ENCODE measurements around the gene ANTXR1. TPM values are rescaled to one million over a fixed set of nuclear protein-coding genes. Genes with fewer than 3 reads are reported as not detected.

Gene ANTXR1
- total and polyA plus RNA-seq, 2 of the 8 experiments (the other 6 are each of a cell fraction or from before 2014, with no cell fraction given), result 15.8 to 44.3 TPM

DNA sequence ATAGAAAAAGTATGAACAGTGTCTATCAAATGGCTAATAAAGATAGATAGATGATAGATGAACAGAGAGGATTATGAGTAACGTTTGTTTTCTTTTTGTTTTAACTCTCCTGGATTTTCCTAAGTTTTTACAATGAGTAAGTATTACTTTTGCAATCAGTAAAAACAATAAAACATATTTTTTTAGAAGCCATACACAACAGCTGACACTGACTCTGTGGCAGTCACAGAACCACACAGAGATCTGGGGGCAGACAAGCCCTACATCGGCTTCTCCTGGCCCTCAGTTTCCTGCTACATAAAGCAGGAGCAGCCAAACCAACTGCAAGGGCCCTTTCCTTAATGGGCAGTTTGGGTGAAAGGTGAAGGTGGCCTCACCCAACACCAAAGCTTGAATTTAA is 63.6 kb downstream of the ANTXR1 start:
- ChIA-PET POLR2A (ENCODE audit: partially characterized antibody) (interaction anchor here (0.8 kb wide), 1 partner anchor 12 kb away, joined by 3 read pairs; no protein-coding TSS in a partner anchor), CTCF (ENCODE audit: partially characterized antibody) (interaction anchor here (0.7 to 1.3 kb wide), 2 partner anchors 230 to 279 kb away, joined by 3 to 4 read pairs; no protein-coding TSS in a partner anchor)
- 80% methylated on average over 2 of the region's 2 CpGs; no CpG with 5 or more reads in 1 of the 2 experiments for WGBS, 2 experiments (ENCODE audit: extremely low coverage in 1 of 2, insufficient coverage in 1 of 2, insufficient read length in 1 of 2, insufficient replicate concordance in 2 of 2, low coverage in 1 of 2, low lambda C conversion rate in 2 of 2, missing lambda C conversion rate in 1 of 2)
- Histone ChIP-seq H4K8ac (ENCODE audit: extremely low read depth, insufficient read depth, low read length) (no peak overlapping the region), H3K9ac (replicated peaks in 1 of 4; ENCODE audit: extremely low read depth in 1 of 4, low read depth in 3 of 4, low read length in 3 of 4) (no peak overlapping the region), H2BK20ac (ENCODE audit: low read length) (no peak overlapping the region), H3K79me2 (ENCODE audit: control insufficient read depth in 1 of 2, insufficient read depth in 2 of 2, low read length in 2 of 2) (no peaks in the 10 kb centered on the region), H4K5ac (ENCODE audit: insufficient read length, low read depth, low read length) (no peak overlapping the region), H3K4me1 (replicated peaks in 1 of 4; ENCODE audit: control insufficient read depth in 3 of 4, insufficient read depth in 4 of 4, low read length in 3 of 4) (peaks cover 4 to 13% (median 8%) of the 10 kb centered on the region in 4 experiments; a peak in 6 of 7 replicates), H3K27ac (ENCODE audit: low read depth, low read length) (no peak overlapping the region), H2BK5ac (ENCODE audit: low read depth, low read length) (no peak overlapping the region), H3K4me3 (ENCODE audit: extremely low read depth in 1 of 4, insufficient read depth in 2 of 4, low read depth in 3 of 4, low read length in 4 of 4) (no peak overlapping the region), H3K14ac (ENCODE audit: insufficient read length) (no peak overlapping the region), H3K36me3 (ENCODE audit: control insufficient read depth in 2 of 4, insufficient read depth in 4 of 4, low read length in 3 of 4) (peaks cover 0 to 10% (median 5%) of the 10 kb centered on the region in 4 experiments; a peak in 5 of 8 replicates), H2AK5ac (ENCODE audit: low read depth, low read length) (no peak overlapping the region), H3K23me2 (ENCODE audit: low read depth, low read length) (no peaks in the 10 kb centered on the region), H4K20me1 (replicated peaks in 1 of 2; ENCODE audit: control insufficient read depth in 1 of 2, insufficient read depth in 2 of 2, low read length in 2 of 2) (peaks cover 0 to 1% of the 10 kb centered on the region in 2 experiments), H4K91ac (replicated peaks; ENCODE audit: insufficient read length, low read length) (no peak overlapping the region), H3K4ac (replicated peaks; ENCODE audit: insufficient read length, low read depth, low read length) (no peak overlapping the region), H3K18ac (ENCODE audit: extremely low read depth, low read length) (no peak overlapping the region), H2AFZ (ENCODE audit: low read length) (no peak overlapping the region), H3K27me3 (replicated peaks in 1 of 4; ENCODE audit: control insufficient read depth in 3 of 4, extremely low read depth in 1 of 4, insufficient read depth in 3 of 4, low read length in 3 of 4) (no peaks in the 10 kb centered on the region), H3K79me1 (ENCODE audit: low read depth, low read length) (no peaks in the 10 kb centered on the region), H2BK12ac (ENCODE audit: low read depth, low read length) (no peak overlapping the region), H3K9me3 (ENCODE audit: insufficient read depth in 2 of 2, low read depth in 1 of 2, low read length in 1 of 2) (no peaks in the 10 kb centered on the region), H2BK120ac (replicated peaks; ENCODE audit: low read depth, low read length) (no peak overlapping the region), H2BK15ac (ENCODE audit: low read length) (no peak overlapping the region), H3K23ac (ENCODE audit: insufficient read length) (no peak overlapping the region), H3K4me2 (ENCODE audit: insufficient read depth in 1 of 2, low read depth in 2 of 2, low read length in 2 of 2) (no peak overlapping the region), H3K56ac (replicated peaks; ENCODE audit: insufficient read length, low read depth, low read length) (no peak overlapping the region)
- DNase-seq (ENCODE audit: low read depth in 1 of 2, low spot score in 2 of 2), result no peak
- no peak for FAIRE-seq
- no peak for TF ChIP-seq USF2 (IDR thresholded peaks at IDR 0.05; ENCODE audit: low read length)
- no peak for TF ChIP-seq SIN3A (conservative IDR thresholded peaks at IDR 0.05 in 1 of 2, IDR thresholded peaks at IDR 0.05 in 1 of 2; ENCODE audit: low read depth in 1 of 2, low read length in 2 of 2)
- TF ChIP-seq CEBPB (IDR thresholded peaks at IDR 0.05; ENCODE audit: low read depth, low read length), result no peak
- no peak for TF ChIP-seq RNF2 (IDR thresholded peaks at IDR 0.05; ENCODE audit: borderline replicate concordance, low read depth, low read length, missing control alignments, poor library complexity, severe bottlenecking)
- no peak for TF ChIP-seq SP2 (IDR thresholded peaks at IDR 0.05; ENCODE audit: low read length)
- TF ChIP-seq, protein P1, sequence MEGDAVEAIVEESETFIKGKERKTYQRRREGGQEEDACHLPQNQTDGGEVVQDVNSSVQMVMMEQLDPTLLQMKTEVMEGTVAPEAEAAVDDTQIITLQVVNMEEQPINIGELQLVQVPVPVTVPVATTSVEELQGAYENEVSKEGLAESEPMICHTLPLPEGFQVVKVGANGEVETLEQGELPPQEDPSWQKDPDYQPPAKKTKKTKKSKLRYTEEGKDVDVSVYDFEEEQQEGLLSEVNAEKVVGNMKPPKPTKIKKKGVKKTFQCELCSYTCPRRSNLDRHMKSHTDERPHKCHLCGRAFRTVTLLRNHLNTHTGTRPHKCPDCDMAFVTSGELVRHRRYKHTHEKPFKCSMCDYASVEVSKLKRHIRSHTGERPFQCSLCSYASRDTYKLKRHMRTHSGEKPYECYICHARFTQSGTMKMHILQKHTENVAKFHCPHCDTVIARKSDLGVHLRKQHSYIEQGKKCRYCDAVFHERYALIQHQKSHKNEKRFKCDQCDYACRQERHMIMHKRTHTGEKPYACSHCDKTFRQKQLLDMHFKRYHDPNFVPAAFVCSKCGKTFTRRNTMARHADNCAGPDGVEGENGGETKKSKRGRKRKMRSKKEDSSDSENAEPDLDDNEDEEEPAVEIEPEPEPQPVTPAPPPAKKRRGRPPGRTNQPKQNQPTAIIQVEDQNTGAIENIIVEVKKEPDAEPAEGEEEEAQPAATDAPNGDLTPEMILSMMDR (IDR thresholded peaks at IDR 0.05; ENCODE audit: control extremely low read depth in 1 of 3, insufficient read depth in 1 of 3, low read depth in 1 of 3, low read length in 3 of 3), result no peak
- TF ChIP-seq SUZ12 (IDR thresholded peaks at IDR 0.05; ENCODE audit: low read length), result no peak
- TF ChIP-seq EP300 (IDR thresholded peaks at IDR 0.05; ENCODE audit: borderline replicate concordance in 1 of 2, low read depth in 2 of 2, low read length in 2 of 2), result no peak
- TF ChIP-seq TAF1 (IDR thresholded peaks at IDR 0.05; ENCODE audit: low read depth, low read length), result no peak

Data from H1 (cell line).